ENCODE measurements around the gene ASCL2.

Gene ASCL2

GRCh38 chr11:2304506-2305139 is 34.2 kb upstream of the ASCL2 start:
- H3K36me3 Mint-ChIP-seq (ENCODE audit: low read depth) = peaks cover 11% of the 10 kb centered on the region

GRCh38 chr11:2303627-2304505 is 33.5 kb upstream of the ASCL2 start:
- Mint-ChIP-seq H3K36me3 (ENCODE audit: low read depth) (peaks cover 11% of the 10 kb centered on the region), H3K4me1 (ENCODE audit: low read depth) (peaks cover 24% of the 10 kb centered on the region), H3K4me3 (peak overlapping the region; percentile 94), H3K27me3 (ENCODE audit: low read depth) (no peaks in the 10 kb centered on the region), H3K9me3 (no peaks in the 10 kb centered on the region), H3K27ac (peak overlapping the region; percentile 26)
- no peak for DNase-seq (ENCODE audit: low spot score)

More at GRCh38 chr11:2304506-2305139, 34.2 kb upstream of the ASCL2 start:
- no peaks in the 10 kb centered on the region for H3K9me3 Mint-ChIP-seq
- H3K4me3 Mint-ChIP-seq = peak overlapping the region; percentile 34
- H3K27ac Mint-ChIP-seq = peak overlapping the region; percentile 52
- peaks cover 21% of the 10 kb centered on the region for H3K4me1 Mint-ChIP-seq (ENCODE audit: low read depth)
- DNase-seq (ENCODE audit: low spot score) = no peak
- no peaks in the 10 kb centered on the region for H3K27me3 Mint-ChIP-seq (ENCODE audit: low read depth)

GRCh38 chr11:2302896-2303626 is 32.7 kb upstream of the ASCL2 start:
- H3K4me1 Mint-ChIP-seq (ENCODE audit: low read depth) = peaks cover 25% of the 10 kb centered on the region
- H3K27me3 Mint-ChIP-seq (ENCODE audit: low read depth) = no peaks in the 10 kb centered on the region
- DNase-seq (ENCODE audit: low spot score) = no peak
- H3K4me3 Mint-ChIP-seq = peak overlapping the region; percentile 94
- peaks cover 12% of the 10 kb centered on the region for H3K36me3 Mint-ChIP-seq (ENCODE audit: low read depth)
- no peaks in the 10 kb centered on the region for H3K9me3 Mint-ChIP-seq
- peak overlapping the region; percentile 90 for H3K27ac Mint-ChIP-seq

DNA sequence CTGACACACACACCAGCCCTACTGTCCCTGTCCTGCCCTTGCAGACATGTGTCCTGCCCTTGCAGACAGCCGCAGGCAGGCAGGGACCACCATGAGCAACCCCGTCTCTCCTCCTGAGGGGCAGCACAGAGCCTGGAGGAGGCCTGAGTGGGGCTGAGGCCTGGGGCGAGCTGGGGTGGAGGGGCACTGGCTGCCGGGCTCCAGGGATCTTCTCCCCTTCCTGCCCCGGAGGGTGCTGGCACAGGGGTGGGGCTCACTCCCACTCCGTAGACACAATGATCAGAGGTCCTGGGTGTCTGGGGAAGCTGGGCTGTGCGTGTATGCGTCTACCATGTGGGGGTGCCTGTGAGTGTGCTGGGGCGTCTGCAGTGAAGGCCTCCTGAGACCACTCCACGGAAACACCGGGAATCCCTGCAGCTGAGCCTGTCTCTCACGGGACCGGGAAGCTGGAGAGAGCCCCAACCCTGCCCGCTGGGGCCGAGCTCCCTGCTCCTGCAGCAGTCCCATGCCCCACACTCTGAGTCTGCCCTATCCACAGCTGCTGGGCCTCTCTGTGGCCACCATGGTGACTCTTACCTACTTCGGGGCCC is 32.0 kb upstream of the ASCL2 start:
- DNase-seq (ENCODE audit: low spot score) = no peak
- Mint-ChIP-seq H3K27ac (peak overlapping the region; percentile 90), H3K4me1 (ENCODE audit: low read depth) (peaks cover 29% of the 10 kb centered on the region), H3K36me3 (ENCODE audit: low read depth) (peaks cover 14% of the 10 kb centered on the region), H3K4me3 (peak overlapping the region; percentile 94), H3K27me3 (ENCODE audit: low read depth) (no peaks in the 10 kb centered on the region), H3K9me3 (no peaks in the 10 kb centered on the region)

GRCh38 chr11:2301631-2302305 is 31.4 kb upstream of the ASCL2 start, which contains the start of the genes C11orf21 and TSPAN32:
TSS of gene C11orf21 (minus strand) at chr11:2301918. CDS start at chr11:2301808, 110 bp downstream.
TSS of gene TSPAN32 (plus strand) at chr11:2302013. CDS start at chr11:2302150, 137 bp downstream.
- H3K9me3 Mint-ChIP-seq = no peaks in the 10 kb centered on the region
- peaks cover 14% of the 10 kb centered on the region for H3K36me3 Mint-ChIP-seq (ENCODE audit: low read depth)
- peak within 1 kb of the TSS; percentile 94 for H3K4me3 Mint-ChIP-seq
- H3K27ac Mint-ChIP-seq = peak within 1 kb of the TSS; percentile 90
- H3K4me1 Mint-ChIP-seq (ENCODE audit: low read depth) = peaks cover 29% of the 10 kb centered on the region
- no peaks in the 10 kb centered on the region for H3K27me3 Mint-ChIP-seq (ENCODE audit: low read depth)
- peak; percentile 70 for DNase-seq (ENCODE audit: low spot score)

GRCh38 chr11:2300936-2301630 is 30.7 kb upstream of the ASCL2 start:
- peaks cover 23% of the 10 kb centered on the region for H3K4me1 Mint-ChIP-seq (ENCODE audit: low read depth)
- peak overlapping the region; percentile 90 for H3K27ac Mint-ChIP-seq
- H3K4me3 Mint-ChIP-seq = peak overlapping the region; percentile 94
- H3K27me3 Mint-ChIP-seq (ENCODE audit: low read depth) = no peaks in the 10 kb centered on the region
- H3K36me3 Mint-ChIP-seq (ENCODE audit: low read depth) = peaks cover 14% of the 10 kb centered on the region
- no peaks in the 10 kb centered on the region for H3K9me3 Mint-ChIP-seq
- no peak for DNase-seq (ENCODE audit: low spot score)

- Mint-ChIP-seq H3K27ac (peak overlapping the region; percentile 68), H3K27me3 (ENCODE audit: low read depth) (no peaks in the 10 kb centered on the region), H3K4me3 (peak overlapping the region; percentile 94), H3K4me1 (ENCODE audit: low read depth) (peaks cover 18% of the 10 kb centered on the region), H3K36me3 (ENCODE audit: low read depth) (peaks cover 12% of the 10 kb centered on the region), H3K9me3 (no peaks in the 10 kb centered on the region)
- no peak for DNase-seq (ENCODE audit: low spot score)
These were observed 30.0 kb upstream of the ASCL2 start for GRCh38 chr11:2300290-2300935.

GRCh38 chr11:2299773-2300172 is 29.4 kb upstream of the ASCL2 start:
- peaks cover 18% of the 10 kb centered on the region for H3K4me1 Mint-ChIP-seq (ENCODE audit: low read depth)
- DNase-seq (ENCODE audit: low spot score) = no peak
- H3K27me3 Mint-ChIP-seq (ENCODE audit: low read depth) = no peaks in the 10 kb centered on the region
- peaks cover 12% of the 10 kb centered on the region for H3K36me3 Mint-ChIP-seq (ENCODE audit: low read depth)
- peak overlapping the region; percentile 62 for H3K27ac Mint-ChIP-seq
- peak overlapping the region; percentile 73 for H3K4me3 Mint-ChIP-seq
- H3K9me3 Mint-ChIP-seq = no peaks in the 10 kb centered on the region

DNA sequence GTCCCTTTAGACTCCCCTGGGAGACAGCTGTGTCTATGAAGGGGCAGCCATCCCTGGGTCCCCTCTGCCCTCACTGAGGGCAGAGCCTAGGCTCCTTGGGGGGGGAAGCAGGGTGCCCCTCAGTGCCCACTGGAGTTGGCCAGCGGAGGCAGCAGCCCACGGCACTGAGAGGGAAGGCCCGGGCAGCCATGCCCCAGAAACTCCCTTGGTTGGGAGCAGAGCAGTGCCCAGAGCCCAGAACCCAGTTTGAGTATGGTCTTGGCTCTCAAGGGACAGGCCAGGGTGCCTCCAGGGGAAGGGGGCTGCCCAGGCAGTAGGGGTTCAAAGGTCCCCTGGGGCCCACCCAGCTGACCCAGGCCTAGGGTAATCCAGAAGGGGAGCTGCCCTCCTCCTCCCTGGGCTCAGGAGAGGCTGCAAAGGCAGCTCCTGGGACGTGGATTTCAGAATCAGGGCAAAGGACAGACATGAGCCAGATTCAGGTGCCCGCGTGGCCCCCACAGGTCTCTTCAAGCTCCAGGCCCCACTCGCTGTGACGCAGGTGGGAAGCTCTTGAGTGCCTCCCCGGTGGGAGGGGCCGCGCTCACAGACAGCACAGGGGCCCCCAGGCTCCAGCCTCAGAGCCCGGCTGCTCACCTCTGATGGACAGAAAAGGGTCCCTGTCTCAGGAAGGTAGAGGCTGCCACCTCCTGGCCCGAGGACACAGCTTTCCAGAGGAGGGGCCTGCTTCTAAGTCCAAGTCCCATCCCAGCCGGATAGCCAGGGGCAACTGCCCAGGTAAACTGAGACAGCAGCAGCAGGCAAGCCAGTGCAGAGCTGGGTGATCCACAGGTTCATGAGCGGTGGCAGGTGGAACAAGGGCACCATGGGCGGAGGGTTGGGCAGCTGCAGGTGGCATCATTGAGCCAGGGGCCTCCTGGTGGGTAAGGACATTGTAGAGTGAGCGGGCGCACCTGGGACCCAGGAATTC is 28.7 kb upstream of the ASCL2 start:
- H3K4me3 Mint-ChIP-seq = peak overlapping the region; percentile 73
- H3K27ac Mint-ChIP-seq = peak overlapping the region; percentile 62
- no peaks in the 10 kb centered on the region for H3K9me3 Mint-ChIP-seq
- H3K27me3 Mint-ChIP-seq (ENCODE audit: low read depth) = no peaks in the 10 kb centered on the region
- no peak for DNase-seq (ENCODE audit: low spot score)
- peaks cover 18% of the 10 kb centered on the region for H3K4me1 Mint-ChIP-seq (ENCODE audit: low read depth)
- peaks cover 12% of the 10 kb centered on the region for H3K36me3 Mint-ChIP-seq (ENCODE audit: low read depth)

GRCh38 chr11:2298131-2298794 is 27.9 kb upstream of the ASCL2 start:
- no peak for DNase-seq (ENCODE audit: low spot score)
- Mint-ChIP-seq H3K36me3 (ENCODE audit: low read depth) (peaks cover 12% of the 10 kb centered on the region), H3K4me1 (ENCODE audit: low read depth) (peaks cover 18% of the 10 kb centered on the region), H3K9me3 (no peaks in the 10 kb centered on the region), H3K27ac (no peak overlapping the region), H3K4me3 (no peak overlapping the region), H3K27me3 (ENCODE audit: low read depth) (peaks cover 5% of the 10 kb centered on the region)

DNA sequence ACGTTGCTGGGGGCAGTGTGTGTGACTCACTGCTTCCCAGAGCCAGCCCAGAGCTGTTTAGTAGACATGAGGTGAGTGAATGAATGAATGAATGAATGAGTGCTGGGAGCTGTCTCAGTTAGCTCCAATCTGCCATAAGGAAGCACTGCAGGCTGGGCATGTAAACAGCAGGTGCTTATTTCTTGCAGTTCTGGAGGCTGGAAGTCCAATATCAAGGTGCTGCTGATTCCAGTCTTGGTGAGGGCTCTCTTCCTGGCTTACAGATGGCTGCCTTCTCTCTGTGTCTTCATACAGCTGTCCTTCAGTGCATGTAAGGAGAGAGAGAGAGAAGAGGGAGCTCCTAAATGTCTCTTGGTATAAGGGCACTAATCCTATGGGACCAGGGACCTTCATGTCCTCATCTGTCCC is 27.2 kb upstream of the ASCL2 start:
- H3K27ac Mint-ChIP-seq = no peak overlapping the region
- H3K4me3 Mint-ChIP-seq = no peak overlapping the region
- peaks cover 6% of the 10 kb centered on the region for H3K27me3 Mint-ChIP-seq (ENCODE audit: low read depth)
- H3K4me1 Mint-ChIP-seq (ENCODE audit: low read depth) = peaks cover 16% of the 10 kb centered on the region
- no peak for DNase-seq (ENCODE audit: low spot score)
- H3K9me3 Mint-ChIP-seq = no peaks in the 10 kb centered on the region
- H3K36me3 Mint-ChIP-seq (ENCODE audit: low read depth) = peaks cover 12% of the 10 kb centered on the region
